Lung microvascular endothelial cell (primary cell): ENCODE results near the gene HRAS. TPM values are rescaled to one million over a fixed set of nuclear protein-coding genes. Genes with fewer than 3 reads are reported as not detected.

Experiments
- DNase-seq, 2 donors: peaks; one replicate each; pipeline versions ENCODE4 v3.0.0 to v3.0.0-alpha.2; 2010; ENCODE audit warnings: low read depth in 2 of 2
- total RNA-seq: library from RNA; depleted of rRNA; stranded (reverse); fragments of >200 nt; gene quantifications from 2 replicates; pipeline ENCODE4 v1.2.1, GENCODE V29; 2014

The HRAS gene
- total RNA-seq, 1 donor from 2014 or later = 45.4 TPM

- DNase-seq = no peak
These were observed 37.6 kb downstream of the HRAS start for GRCh38 chr11:497565-498296.

- DNase-seq = no peak
These were observed 38.4 kb downstream of the HRAS start for GRCh38 chr11:496834-497564.

DNA sequence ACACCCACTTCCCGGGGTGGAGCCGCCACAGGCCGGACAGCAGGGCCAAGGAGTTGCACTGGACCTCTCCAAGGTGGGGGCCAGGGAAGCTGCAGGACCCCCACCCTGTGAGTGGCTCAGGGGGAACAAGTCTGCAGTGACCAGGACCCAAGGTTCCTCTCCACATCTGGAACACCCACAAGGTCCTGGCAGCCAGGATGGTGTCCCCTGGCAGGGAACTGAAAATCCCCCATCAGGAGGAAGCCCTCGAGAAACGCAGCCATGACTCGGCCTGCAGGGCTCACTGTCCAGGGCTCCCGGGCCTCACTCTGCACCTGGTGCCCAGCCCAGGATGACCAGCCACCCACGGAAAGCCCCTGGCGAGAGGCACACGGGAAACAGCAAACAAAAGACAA lies 39.8 kb downstream of the HRAS start:
- peak; percentile 45 to 53 for DNase-seq

GRCh38 chr11:494761-495536 lies 40.4 kb downstream of the HRAS start:
- no peak for DNase-seq

GRCh38 chr11:492427-493226 lies 42.7 kb downstream of the HRAS start:
- no peak for DNase-seq

GRCh38 chr11:491358-491757 lies 44.0 kb downstream of the HRAS start:
- no peak for DNase-seq

DNA sequence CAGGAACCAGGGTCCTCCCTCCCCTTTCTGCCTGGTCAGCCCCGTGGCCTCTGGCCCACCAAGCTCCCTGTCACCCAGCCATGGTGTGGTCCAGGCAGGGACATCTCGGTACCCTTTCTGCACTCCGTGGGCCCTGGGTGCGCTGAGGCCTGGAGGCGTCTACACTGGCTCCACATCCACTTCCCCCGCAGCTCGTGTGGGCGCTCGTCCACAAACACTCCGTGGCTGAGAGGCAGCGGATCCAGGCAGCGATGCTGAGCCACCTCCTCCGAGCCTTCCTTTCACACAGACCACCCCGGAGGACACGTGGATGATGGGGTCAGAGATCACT lies 44.5 kb downstream of the HRAS start:
- no peak for DNase-seq

GRCh38 chr11:490186-490929 lies 45.0 kb downstream of the HRAS start:
- no peak for DNase-seq

DNA sequence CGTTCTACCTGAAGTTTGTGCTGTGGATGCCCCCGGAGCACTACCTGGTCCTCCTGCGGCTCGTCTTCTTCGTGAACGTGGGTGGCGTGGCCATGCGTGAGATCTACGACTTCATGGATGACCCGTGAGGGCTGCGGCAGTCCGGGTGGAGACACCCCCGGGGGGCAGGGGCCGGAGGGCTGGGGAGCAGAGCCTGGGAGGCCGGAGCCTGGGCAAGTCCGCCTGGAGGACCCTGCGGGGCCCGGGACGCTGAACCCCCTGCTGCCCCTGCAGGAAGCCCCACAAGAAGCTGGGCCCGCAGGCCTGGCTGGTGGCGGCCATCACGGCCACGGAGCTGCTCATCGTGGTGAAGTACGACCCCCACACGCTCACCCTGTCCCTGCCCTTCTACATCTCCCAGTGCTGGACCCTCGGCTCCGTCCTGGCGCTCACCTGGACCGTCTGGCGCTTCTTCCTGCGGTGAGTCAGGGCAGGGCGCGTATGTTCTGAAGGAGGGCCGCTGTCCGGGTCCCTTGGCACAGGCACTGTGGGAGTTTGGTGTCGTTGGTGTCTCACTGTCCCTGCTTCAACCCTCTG lies 45.7 kb downstream of the HRAS start:
- no peak for DNase-seq

GRCh38 chr11:488992-489391 lies 46.4 kb downstream of the HRAS start:
- DNase-seq = no peak

- DNase-seq = no peak
These were observed 46.8 kb downstream of the HRAS start for GRCh38 chr11:488579-488978.

- DNase-seq = no peak
These were observed 47.3 kb downstream of the HRAS start for GRCh38 chr11:488062-488461.

GRCh38 chr11:487571-488021 lies 47.8 kb downstream of the HRAS start:
- no peak for DNase-seq

DNA sequence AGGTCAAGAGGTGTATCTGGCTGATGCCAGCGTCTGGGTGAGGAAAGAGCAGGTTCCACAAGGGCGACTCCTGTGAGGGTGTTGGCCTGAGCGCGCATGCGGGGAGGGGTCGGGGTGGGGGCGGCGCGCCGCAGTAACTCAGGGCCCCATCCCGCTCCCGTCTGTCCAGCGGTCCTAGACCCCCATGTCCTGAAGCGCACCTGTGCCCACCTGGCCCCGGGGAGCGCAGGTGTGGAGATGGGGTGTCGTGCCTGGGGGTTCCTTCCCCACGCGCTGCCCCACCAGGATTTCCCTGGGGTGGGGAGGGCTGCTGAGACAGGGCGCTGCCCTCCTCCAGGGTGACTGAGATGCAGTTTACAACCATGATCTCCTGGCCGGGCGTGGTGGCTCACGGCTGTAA lies 49.2 kb downstream of the HRAS start:
- no peak for DNase-seq

GRCh38 chr11:484616-485015 lies 50.8 kb downstream of the HRAS start:
- no peak for DNase-seq

Other genes with a start within 250 kb of the HRAS start
- 7.6 and 10.1 TPM in 2 replicates for gene PGGHG, start 246.4 kb downstream of the HRAS start, total RNA-seq
- not detected in 2 replicates for gene IFITM5, start 236.1 kb downstream of the HRAS start, total RNA-seq
- 32.1 and 71.9 TPM in 2 replicates for gene IFITM2, start 227.8 kb downstream of the HRAS start, total RNA-seq
- 0.20 and 0.87 TPM in 2 replicates for gene IFITM1, start 221.5 kb downstream of the HRAS start, total RNA-seq
- 37.3 and 51.6 TPM in 2 replicates for gene IFITM3, start 214.7 kb downstream of the HRAS start, total RNA-seq
- 0.20 and 0.65 TPM in 2 replicates for gene B4GALNT4, start 166.1 kb downstream of the HRAS start, total RNA-seq
- gene PKP3, start 141.4 kb downstream of the HRAS start, total RNA-seq = 0.22 and 0.40 TPM in 2 replicates
- gene SIGIRR, start 120.6 kb downstream of the HRAS start, total RNA-seq = 32.9 and 35.7 TPM in 2 replicates
- gene ANO9, start 93.6 kb downstream of the HRAS start, total RNA-seq = 0.44 and 0.99 TPM in 2 replicates
- gene PTDSS2, start 85.3 kb downstream of the HRAS start, total RNA-seq = 21.8 and 31.7 TPM in 2 replicates
- gene RNH1, start 28.3 kb downstream of the HRAS start, total RNA-seq = 165 and 169 TPM in 2 replicates
- 0.22 and 0.60 TPM in 2 replicates for gene LRRC56, start 2.0 kb upstream of the HRAS start, total RNA-seq
- 1.1 and 1.4 TPM in 2 replicates for gene LMNTD2, start 25.2 kb upstream of the HRAS start, total RNA-seq
- gene RASSF7, start 25.4 kb upstream of the HRAS start, total RNA-seq = 13.5 and 18.1 TPM in 2 replicates
- 11.6 and 16.9 TPM in 2 replicates for gene PHRF1, start 40.9 kb upstream of the HRAS start, total RNA-seq
- 7.6 and 10.9 TPM in 2 replicates for gene IRF7, start 80.4 kb upstream of the HRAS start, total RNA-seq
- gene CDHR5, start 89.4 kb upstream of the HRAS start, total RNA-seq = not detected in 2 replicates
- not detected in 2 replicates for gene SCT, start 91.6 kb upstream of the HRAS start, total RNA-seq
- gene DRD4, start 101.7 kb upstream of the HRAS start, total RNA-seq = not detected in 2 replicates
- 26.8 and 27.4 TPM in 2 replicates for gene DEAF1, start 159.6 kb upstream of the HRAS start, total RNA-seq
- gene TMEM80, start 160.2 kb upstream of the HRAS start, total RNA-seq = 4.8 and 8.5 TPM in 2 replicates
- 0.99 and 2.6 TPM in 2 replicates for gene EPS8L2, start 170.7 kb upstream of the HRAS start, total RNA-seq
- 86.7 and 121 TPM in 2 replicates for gene TALDO1, start 211.9 kb upstream of the HRAS start, total RNA-seq
- gene GATD1, start 241.9 kb upstream of the HRAS start, total RNA-seq = 17.0 and 21.4 TPM in 2 replicates